GM06990 (cell line): Measurements from ENCODE around the gene THADA.
A peak's percentile ranks its signal among the peaks of the same experiment; 100 is the strongest.

Experiments used
- DNase-seq: peaks from one replicate; pipeline ENCODE4 v3.0.0-alpha.2; 2011; ENCODE audit not compliant: insufficient read length; ENCODE audit errors: extremely low read depth
- H3K27me3 ChIP-seq: replicated peaks from 2 replicates; pipeline ENCODE4 v1.6.0; 2011; ENCODE audit warnings: low read length; ENCODE audit not compliant: control insufficient read depth, insufficient read depth
- H3K36me3 ChIP-seq: 2 replicates; pipeline ENCODE4 v1.5.1; 2011; ENCODE audit warnings: low read length; ENCODE audit not compliant: control insufficient read depth, insufficient read depth
- H3K4me3 ChIP-seq: replicated peaks from 2 replicates; pipeline ENCODE4 v1.5.1; 2011; ENCODE audit warnings: low read depth, mild to moderate bottlenecking, control low read depth, low read length
- TF ChIP-seq, protein P1 (sequence below): IDR thresholded peaks from 2 replicates; pipeline ENCODE4 v1.5.1; 2011; ENCODE audit warnings: low read length, control low read depth, mild to moderate bottlenecking, inconsistent platforms; ENCODE audit not compliant: insufficient read depth, poor library complexity, severe bottlenecking

The THADA gene

DNA sequence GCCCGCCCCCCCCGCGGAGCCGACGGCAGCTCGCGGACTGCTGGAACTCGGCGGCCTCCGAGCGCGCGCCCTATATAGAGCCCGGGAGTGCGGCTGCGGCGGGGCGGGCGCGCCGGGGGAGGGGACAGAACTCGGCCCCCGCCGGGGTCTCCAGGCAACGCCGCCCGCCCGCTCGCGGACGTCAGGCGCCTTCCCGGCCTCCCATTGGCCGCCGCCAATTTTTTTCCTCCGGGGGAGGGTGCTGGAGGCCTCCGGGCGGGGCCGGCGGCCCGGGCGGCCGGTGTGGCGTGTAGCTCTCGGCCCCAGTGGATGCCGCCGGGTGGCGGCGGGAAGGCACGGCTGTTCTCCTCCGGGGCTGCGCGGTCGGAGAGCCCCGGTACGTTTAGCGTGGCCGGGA lies 369.3 kb downstream of the THADA start, which contains the start of gene ZFP36L2:
ZFP36L2 (minus strand) TSS at position 49 of the 397 bp plus-strand sequence. CDS start 291 bp downstream, outside the sequence.
- Histone ChIP-seq H3K36me3 (peaks cover 8% of the 10 kb centered on the region), H3K27me3 (no peaks in the 10 kb centered on the region), H3K4me3 (peak within 1 kb of the TSS; percentile 90)
- TF ChIP-seq, protein P1, sequence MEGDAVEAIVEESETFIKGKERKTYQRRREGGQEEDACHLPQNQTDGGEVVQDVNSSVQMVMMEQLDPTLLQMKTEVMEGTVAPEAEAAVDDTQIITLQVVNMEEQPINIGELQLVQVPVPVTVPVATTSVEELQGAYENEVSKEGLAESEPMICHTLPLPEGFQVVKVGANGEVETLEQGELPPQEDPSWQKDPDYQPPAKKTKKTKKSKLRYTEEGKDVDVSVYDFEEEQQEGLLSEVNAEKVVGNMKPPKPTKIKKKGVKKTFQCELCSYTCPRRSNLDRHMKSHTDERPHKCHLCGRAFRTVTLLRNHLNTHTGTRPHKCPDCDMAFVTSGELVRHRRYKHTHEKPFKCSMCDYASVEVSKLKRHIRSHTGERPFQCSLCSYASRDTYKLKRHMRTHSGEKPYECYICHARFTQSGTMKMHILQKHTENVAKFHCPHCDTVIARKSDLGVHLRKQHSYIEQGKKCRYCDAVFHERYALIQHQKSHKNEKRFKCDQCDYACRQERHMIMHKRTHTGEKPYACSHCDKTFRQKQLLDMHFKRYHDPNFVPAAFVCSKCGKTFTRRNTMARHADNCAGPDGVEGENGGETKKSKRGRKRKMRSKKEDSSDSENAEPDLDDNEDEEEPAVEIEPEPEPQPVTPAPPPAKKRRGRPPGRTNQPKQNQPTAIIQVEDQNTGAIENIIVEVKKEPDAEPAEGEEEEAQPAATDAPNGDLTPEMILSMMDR, result no peak
- peak; percentile 96 for DNase-seq

DNA sequence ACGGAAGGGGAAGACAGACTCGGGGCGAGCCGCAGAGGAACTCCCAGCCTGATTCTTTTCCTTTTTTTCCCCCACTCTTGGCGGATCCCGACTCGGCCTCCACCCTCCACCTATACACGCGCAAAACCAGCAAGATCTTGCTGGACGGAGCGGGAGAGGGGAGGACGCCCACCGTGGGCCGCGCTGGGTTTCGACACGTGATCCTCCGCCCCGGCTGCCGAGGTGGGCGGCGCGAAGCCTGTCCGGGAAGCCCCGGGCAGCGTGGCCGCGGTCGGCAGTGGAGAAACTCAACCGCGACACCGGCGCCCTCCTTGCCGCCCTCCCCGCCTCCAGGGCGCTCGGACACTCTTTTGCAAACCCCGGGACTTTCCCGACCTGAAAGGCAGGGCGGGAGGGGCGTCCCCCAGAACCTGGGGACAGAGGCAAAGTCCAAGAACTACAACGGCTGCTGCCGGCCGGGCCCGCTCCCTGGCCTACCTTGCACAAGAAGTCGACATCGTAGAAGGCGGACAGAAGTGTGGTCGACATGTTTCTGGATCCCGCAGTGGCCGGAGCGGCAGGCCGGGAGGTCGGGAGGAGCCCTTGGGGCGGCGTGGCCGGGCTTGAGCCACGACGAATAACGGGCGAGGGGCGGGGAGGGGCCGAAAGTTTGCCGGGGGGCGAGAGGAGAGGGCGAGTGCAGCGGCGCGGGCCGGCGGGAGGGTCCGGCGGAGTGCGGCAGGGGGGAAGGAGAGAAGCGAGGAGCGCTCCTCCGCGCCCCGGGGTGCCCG lies 369.9 kb downstream of the THADA start:
- DNase-seq, result peak; percentile 87
- H3K4me3 ChIP-seq, result peak overlapping the region; percentile 90
- TF ChIP-seq, protein P1, result no peak
- H3K36me3 ChIP-seq, result peaks cover 8% of the 10 kb centered on the region
- H3K27me3 ChIP-seq, result no peaks in the 10 kb centered on the region

DNA sequence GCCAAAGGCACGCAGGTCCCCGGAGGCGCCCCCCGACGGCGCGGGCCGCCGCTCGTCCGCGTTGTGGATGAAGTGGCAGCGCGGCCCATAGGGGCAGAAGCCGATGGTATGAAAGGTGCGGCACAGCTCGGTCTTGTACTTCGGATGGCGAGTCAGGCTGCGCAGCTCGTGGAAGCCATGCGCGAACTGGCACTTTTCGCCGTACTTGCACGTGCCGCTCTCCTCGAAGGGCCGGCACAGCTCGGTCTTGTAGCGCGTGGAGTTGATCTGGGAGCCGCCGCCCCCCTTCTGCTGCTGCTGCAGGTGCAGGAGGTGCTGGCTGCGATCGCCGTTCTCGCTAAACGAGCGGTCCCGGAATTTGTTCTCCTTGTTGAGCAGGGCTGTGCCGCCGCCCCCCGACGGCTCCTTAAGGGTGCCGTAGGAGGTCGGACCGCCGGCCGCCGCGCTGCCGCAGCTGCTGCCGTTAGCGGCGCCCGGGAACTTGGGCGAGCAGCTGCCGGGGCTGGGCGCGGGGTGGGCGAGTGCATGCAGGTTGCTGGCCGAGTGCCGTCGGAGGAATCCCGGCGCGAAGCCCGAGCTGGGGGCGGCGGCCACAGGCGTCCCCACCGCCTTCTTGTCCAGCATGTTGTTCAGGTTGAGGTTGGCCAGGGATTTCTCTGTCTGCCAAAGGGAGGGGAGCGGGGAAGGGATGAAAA lies 370.6 kb downstream of the THADA start:
- Histone ChIP-seq H3K36me3 (peaks cover 8% of the 10 kb centered on the region), H3K27me3 (no peaks in the 10 kb centered on the region), H3K4me3 (peak overlapping the region; percentile 90)
- TF ChIP-seq, protein P1, result no peak
- peak; percentile 76 for DNase-seq

GRCh38 chr2:43224571-43225092 lies 371.2 kb downstream of the THADA start:
- Histone ChIP-seq H3K4me3 (peak overlapping the region; percentile 90), H3K36me3 (peaks cover 8% of the 10 kb centered on the region), H3K27me3 (no peaks in the 10 kb centered on the region)
- DNase-seq, result peak; percentile 69
- TF ChIP-seq, protein P1, result no peak

DNA sequence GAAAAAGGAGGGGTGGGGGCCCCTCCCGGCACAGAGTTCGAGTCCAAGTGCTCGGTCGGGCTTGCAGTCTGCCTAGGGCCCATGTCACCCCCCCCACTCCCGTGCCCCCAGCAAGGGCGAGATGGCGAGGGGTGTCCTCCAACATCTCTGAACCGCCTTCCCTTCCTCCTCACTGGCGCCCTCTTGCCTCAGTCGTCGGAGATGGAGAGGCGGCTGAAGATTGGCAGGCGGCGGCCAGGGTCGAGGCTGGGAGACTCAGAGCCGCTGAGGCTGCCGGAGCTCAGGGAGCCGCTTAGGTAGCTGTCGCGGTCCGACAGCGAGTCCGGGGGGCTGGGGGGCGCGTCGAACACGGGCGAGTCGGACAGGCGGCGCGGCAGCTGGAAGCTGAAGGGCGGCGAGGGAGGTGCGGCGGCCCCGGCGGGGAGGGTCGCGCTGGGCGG lies 371.7 kb downstream of the THADA start:
- TF ChIP-seq, protein P1, result peak; percentile 69
- Histone ChIP-seq H3K4me3 (peak overlapping the region; percentile 90), H3K27me3 (no peaks in the 10 kb centered on the region), H3K36me3 (peaks cover 8% of the 10 kb centered on the region)
- peak; percentile 75 for DNase-seq
